ENCODE results near the gene TARBP1. TPM values are rescaled to one million over a fixed set of nuclear protein-coding genes. Genes with fewer than 3 reads are reported as not detected.

The TARBP1 gene, protein sequence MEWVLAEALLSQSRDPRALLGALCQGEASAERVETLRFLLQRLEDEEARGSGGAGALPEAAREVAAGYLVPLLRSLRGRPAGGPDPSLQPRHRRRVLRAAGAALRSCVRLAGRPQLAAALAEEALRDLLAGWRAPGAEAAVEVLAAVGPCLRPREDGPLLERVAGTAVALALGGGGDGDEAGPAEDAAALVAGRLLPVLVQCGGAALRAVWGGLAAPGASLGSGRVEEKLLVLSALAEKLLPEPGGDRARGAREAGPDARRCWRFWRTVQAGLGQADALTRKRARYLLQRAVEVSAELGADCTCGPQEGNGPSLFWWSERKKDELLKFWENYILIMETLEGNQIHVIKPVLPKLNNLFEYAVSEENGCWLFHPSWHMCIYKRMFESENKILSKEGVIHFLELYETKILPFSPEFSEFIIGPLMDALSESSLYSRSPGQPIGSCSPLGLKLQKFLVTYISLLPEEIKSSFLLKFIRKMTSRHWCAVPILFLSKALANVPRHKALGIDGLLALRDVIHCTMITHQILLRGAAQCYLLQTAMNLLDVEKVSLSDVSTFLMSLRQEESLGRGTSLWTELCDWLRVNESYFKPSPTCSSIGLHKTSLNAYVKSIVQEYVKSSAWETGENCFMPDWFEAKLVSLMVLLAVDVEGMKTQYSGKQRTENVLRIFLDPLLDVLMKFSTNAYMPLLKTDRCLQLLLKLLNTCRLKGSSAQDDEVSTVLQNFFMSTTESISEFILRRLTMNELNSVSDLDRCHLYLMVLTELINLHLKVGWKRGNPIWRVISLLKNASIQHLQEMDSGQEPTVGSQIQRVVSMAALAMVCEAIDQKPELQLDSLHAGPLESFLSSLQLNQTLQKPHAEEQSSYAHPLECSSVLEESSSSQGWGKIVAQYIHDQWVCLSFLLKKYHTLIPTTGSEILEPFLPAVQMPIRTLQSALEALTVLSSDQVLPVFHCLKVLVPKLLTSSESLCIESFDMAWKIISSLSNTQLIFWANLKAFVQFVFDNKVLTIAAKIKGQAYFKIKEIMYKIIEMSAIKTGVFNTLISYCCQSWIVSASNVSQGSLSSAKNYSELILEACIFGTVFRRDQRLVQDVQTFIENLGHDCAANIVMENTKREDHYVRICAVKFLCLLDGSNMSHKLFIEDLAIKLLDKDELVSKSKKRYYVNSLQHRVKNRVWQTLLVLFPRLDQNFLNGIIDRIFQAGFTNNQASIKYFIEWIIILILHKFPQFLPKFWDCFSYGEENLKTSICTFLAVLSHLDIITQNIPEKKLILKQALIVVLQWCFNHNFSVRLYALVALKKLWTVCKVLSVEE (N-terminal part only)
- 60.4 and 65.9 TPM in 2 replicates for total RNA-seq
- long read RNA-seq, partial matches to known transcripts = 6 of 23 reads
- long read RNA-seq, other reads (novel, unspliced or antisense) = 13 of 23 reads

DNA sequence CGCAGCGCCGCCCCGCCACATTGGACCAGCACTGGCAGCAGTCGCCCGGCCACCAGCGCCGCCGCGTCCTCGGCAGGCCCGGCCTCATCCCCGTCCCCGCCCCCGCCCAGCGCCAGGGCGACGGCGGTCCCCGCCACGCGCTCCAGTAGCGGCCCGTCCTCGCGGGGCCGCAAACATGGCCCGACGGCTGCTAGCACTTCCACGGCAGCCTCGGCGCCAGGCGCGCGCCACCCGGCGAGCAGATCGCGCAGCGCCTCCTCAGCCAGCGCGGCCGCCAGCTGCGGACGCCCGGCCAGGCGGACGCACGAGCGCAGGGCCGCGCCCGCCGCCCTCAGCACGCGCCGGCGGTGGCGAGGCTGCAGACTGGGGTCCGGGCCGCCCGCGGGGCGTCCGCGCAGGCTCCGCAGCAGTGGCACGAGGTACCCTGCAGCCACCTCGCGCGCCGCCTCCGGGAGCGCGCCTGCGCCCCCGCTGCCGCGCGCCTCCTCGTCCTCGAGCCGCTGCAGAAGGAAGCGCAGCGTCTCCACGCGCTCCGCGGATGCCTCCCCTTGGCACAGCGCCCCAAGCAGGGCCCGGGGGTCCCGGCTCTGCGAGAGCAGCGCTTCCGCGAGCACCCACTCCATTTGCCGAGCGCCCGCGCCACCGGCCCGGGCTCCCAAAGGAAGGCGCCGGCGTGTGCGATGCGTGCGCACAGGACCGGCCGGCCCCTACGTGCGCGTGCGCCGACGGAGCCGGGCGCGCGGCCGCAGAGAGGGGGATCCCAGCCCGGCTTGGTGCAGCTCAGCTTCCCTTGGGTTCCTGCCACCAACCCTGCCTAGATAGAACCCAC is at the start of gene TARBP1:
TSS of gene TARBP1 (minus strand) at position 699 of the 829 bp plus-strand sequence. CDS start at position 623, 76 bp downstream.
- TF ChIP-seq, protein P1, sequence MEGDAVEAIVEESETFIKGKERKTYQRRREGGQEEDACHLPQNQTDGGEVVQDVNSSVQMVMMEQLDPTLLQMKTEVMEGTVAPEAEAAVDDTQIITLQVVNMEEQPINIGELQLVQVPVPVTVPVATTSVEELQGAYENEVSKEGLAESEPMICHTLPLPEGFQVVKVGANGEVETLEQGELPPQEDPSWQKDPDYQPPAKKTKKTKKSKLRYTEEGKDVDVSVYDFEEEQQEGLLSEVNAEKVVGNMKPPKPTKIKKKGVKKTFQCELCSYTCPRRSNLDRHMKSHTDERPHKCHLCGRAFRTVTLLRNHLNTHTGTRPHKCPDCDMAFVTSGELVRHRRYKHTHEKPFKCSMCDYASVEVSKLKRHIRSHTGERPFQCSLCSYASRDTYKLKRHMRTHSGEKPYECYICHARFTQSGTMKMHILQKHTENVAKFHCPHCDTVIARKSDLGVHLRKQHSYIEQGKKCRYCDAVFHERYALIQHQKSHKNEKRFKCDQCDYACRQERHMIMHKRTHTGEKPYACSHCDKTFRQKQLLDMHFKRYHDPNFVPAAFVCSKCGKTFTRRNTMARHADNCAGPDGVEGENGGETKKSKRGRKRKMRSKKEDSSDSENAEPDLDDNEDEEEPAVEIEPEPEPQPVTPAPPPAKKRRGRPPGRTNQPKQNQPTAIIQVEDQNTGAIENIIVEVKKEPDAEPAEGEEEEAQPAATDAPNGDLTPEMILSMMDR (IDR thresholded peaks at IDR 0.05; ENCODE audit: unreplicated experiment) = peak; percentile 21
- peaks cover 20% of the 10 kb centered on the region for H3K27me3 Mint-ChIP-seq
- peak; percentile 67 for DNase-seq (ENCODE audit: low spot score, unreplicated experiment)
- H3K4me3 Mint-ChIP-seq (ENCODE audit: low read depth) = peak within 1 kb of the TSS; percentile 84
- H3K27ac Mint-ChIP-seq = peak within 1 kb of the TSS; percentile 90
- H3K4me1 Mint-ChIP-seq (ENCODE audit: low read depth) = peaks cover 13% of the 10 kb centered on the region
- no peaks in the 10 kb centered on the region for H3K36me3 Mint-ChIP-seq (ENCODE audit: insufficient read depth)
- no peaks in the 10 kb centered on the region for H3K9me3 Mint-ChIP-seq (ENCODE audit: low read depth)

DNA sequence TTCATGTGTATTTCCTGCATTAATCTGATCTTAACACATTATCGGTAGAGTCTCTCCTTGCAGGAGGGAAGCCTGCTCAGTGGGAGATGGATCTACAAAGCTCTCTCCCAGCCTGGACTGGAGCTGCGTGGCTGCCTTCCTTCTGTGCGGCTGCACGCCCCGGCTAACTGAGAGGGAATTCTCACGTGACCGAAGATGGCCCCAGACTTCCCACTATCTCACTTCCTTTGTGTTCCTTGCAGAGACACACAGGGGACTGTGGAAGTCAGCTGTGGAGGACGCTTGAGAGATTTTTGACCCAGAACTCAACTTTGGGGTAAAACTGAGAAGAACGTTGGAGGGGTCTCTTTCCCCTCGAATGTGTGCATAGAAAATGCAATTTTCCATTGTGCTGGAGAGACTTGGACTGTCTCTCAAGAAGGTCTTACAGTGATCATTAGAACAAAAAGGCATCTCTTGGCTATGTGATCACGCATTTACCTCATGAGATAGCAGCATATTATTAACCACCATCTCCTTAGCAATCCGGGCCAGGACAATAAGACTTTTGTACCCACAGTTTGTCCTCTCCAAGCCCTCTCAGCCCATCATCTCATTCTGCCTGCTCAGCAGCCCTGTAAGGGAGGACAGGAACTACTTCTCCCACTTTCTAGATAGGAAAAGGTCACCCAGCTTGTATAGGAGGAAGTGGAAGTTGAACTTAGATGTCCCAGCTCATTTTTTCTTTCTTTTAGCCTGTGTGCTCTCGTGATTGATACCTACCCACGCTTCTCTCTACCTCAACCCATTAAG is 49.3 kb upstream of the TARBP1 start:
- Mint-ChIP-seq H3K4me3 (ENCODE audit: low read depth) (no peak overlapping the region), H3K4me1 (ENCODE audit: low read depth) (peaks cover 25% of the 10 kb centered on the region), H3K9me3 (ENCODE audit: low read depth) (no peaks in the 10 kb centered on the region), H3K27me3 (no peaks in the 10 kb centered on the region), H3K36me3 (ENCODE audit: insufficient read depth) (no peaks in the 10 kb centered on the region), H3K27ac (no peak overlapping the region)
- DNase-seq (ENCODE audit: low spot score, unreplicated experiment) = no peak
- TF ChIP-seq, protein P1 (IDR thresholded peaks at IDR 0.05; ENCODE audit: unreplicated experiment) = no peak

- no peak for DNase-seq (ENCODE audit: low spot score, unreplicated experiment)
- no peak overlapping the region for H3K4me3 Mint-ChIP-seq (ENCODE audit: low read depth)
- no peak overlapping the region for H3K27ac Mint-ChIP-seq
- TF ChIP-seq, protein P1 (IDR thresholded peaks at IDR 0.05; ENCODE audit: unreplicated experiment) = no peak
- H3K36me3 Mint-ChIP-seq (ENCODE audit: insufficient read depth) = no peaks in the 10 kb centered on the region
- no peaks in the 10 kb centered on the region for H3K9me3 Mint-ChIP-seq (ENCODE audit: low read depth)
- no peaks in the 10 kb centered on the region for H3K27me3 Mint-ChIP-seq
- H3K4me1 Mint-ChIP-seq (ENCODE audit: low read depth) = peaks cover 22% of the 10 kb centered on the region
Measured at GRCh38 chr1:234527346-234527745, 48.4 kb upstream of the TARBP1 start.

GRCh38 chr1:234526922-234527321 is 47.9 kb upstream of the TARBP1 start:
- Mint-ChIP-seq H3K36me3 (ENCODE audit: insufficient read depth) (no peaks in the 10 kb centered on the region), H3K4me1 (ENCODE audit: low read depth) (peaks cover 17% of the 10 kb centered on the region), H3K4me3 (ENCODE audit: low read depth) (no peak overlapping the region), H3K27ac (no peak overlapping the region), H3K9me3 (ENCODE audit: low read depth) (no peaks in the 10 kb centered on the region), H3K27me3 (no peaks in the 10 kb centered on the region)
- no peak for DNase-seq (ENCODE audit: low spot score, unreplicated experiment)
- TF ChIP-seq, protein P1 (IDR thresholded peaks at IDR 0.05; ENCODE audit: unreplicated experiment) = no peak

Measured in progenitor cell of endocrine pancreas (in vitro differentiated cells).